Motor neuron (in vitro differentiated cells): ENCODE results near the gene KCNQ1. TPM values are rescaled to one million over a fixed set of nuclear protein-coding genes. Genes with fewer than 3 reads are reported as not detected.
A peak's percentile ranks its signal among the peaks of the same experiment; 100 is the strongest.

Experiments
- ATAC-seq, 8 experiments: fragments of 200-7000 bp; cut with Tn5 transposase; replicated peaks in 6 of 8; 2 replicates each; pipeline ENCODE4 v1.8.0; 2021; ENCODE audit warnings: mild to moderate bottlenecking in 8 of 8, moderate library complexity in 8 of 8
- H3K27ac ChIP-seq, 2 donors: fragments of 250-450 bp; sonication (Bioruptor Pico); 2 replicates each; pipeline ENCODE4 v1.9.0; 2021; ENCODE audit warnings: antibody characterized with exemption in 2 of 2, mild to moderate bottlenecking in 2 of 2, moderate library complexity in 1 of 2
- H3K4me1 ChIP-seq, 2 donors: fragments of 250-450 bp; sonication (Bioruptor Pico); replicated peaks in 1 of 2; 2 replicates each; pipeline ENCODE4 v1.6.1; 2021; ENCODE audit warnings: antibody characterized with exemption in 2 of 2, mild to moderate bottlenecking in 2 of 2, moderate library complexity in 1 of 2
- H3K4me3 ChIP-seq, 5 donors: fragments of 250-450 bp; sonication (Bioruptor Pico); 2 replicates each; pipeline ENCODE4 v1.9.0; 2021; ENCODE audit warnings: antibody characterized with exemption in 5 of 5, mild to moderate bottlenecking in 5 of 5, moderate library complexity in 4 of 5
- WGBS, 10 experiments: fragments of 450-650 bp; shearing (Covaris generic); methylation state at CpG; one replicate each; pipeline ENCODE4 v1.0.0; 2022; 5-methylcytosine and 5-hydroxymethylcytosine counted together
- in situ Hi-C, 9 experiments: fragments of 400-800 bp; cut with MboI; loops; one replicate each; pipeline ENCODE4 v1.15.0; 2021; ENCODE audit warnings: low sequenced_read_pairs in 9 of 9, low pct_unique_long_range_greater_than_20kb in 2 of 9; ENCODE audit not compliant: unreplicated experiment in 9 of 9
- total RNA-seq, 8 experiments: library from RNA; unstranded; fragments of 300-600 nt; gene quantifications; 2 replicates each; pipeline versions ENCODE4 v1.2.3 to v1.2.4, GENCODE V29; 2022

The KCNQ1 gene
- total RNA-seq, 8 experiments from 2014 or later: 0.04 to 0.66 (median 0.20) TPM; not detected in 2

GRCh38 chr11:2798951-2799761 lies 354.3 kb downstream of the KCNQ1 start:
- H3K4me3 ChIP-seq: no peak overlapping the region
- in situ Hi-C loops: no loop called here
- 50 to 93% (median 83%) methylated on average over 1 to 8 of the region's 17 CpGs; no CpG with 5 or more reads in 1 of the 10 experiments for WGBS, 10 experiments
- no peak overlapping the region for H3K27ac ChIP-seq
- ATAC-seq: no peak
- H3K4me1 ChIP-seq: peaks cover 6 to 17% of the 10 kb centered on the region in 2 donors

- Histone ChIP-seq H3K4me3 (no peak overlapping the region), H3K27ac (no peak overlapping the region), H3K4me1 (peaks cover 11 to 21% of the 10 kb centered on the region in 2 donors)
- ATAC-seq: peak in 1 of 8 experiments; percentile 20
- in situ Hi-C loops: no loop called here
- 58 to 90% (median 76%) methylated on average over 2 to 7 of the region's 15 CpGs; no CpG with 5 or more reads in 5 of the 10 experiments for WGBS, 10 experiments
Observed at GRCh38 chr11:2799881-2800654, 355.3 kb downstream of the KCNQ1 start.

- no peak overlapping the region for H3K4me3 ChIP-seq
- H3K4me1 ChIP-seq: peaks cover 18 to 24% of the 10 kb centered on the region in 2 donors
- in situ Hi-C loops: no loop called here
- ATAC-seq: peak in 2 of 8 experiments; percentile 20 to 48
- WGBS, 10 experiments: 75 to 100% (median 92%) methylated on average over 1 to 10 of the region's 12 CpGs; no CpG with 5 or more reads in 1 of the 10 experiments
- H3K27ac ChIP-seq: no peak overlapping the region
Observed at GRCh38 chr11:2800655-2801531, 356.1 kb downstream of the KCNQ1 start.

GRCh38 chr11:2801711-2802388 lies 357.0 kb downstream of the KCNQ1 start:
- in situ Hi-C loops: no loop called here
- no peak for ATAC-seq
- no peak overlapping the region for H3K4me3 ChIP-seq
- no peak overlapping the region for H3K27ac ChIP-seq
- peaks cover 27 to 33% of the 10 kb centered on the region in 2 donors for H3K4me1 ChIP-seq
- WGBS, 10 experiments: 67 to 100% (median 93%) methylated on average over 1 to 4 of the region's 22 CpGs; no CpG with 5 or more reads in 6 of the 10 experiments

GRCh38 chr11:2802389-2803185 lies 357.8 kb downstream of the KCNQ1 start:
- Histone ChIP-seq H3K4me1 (peaks cover 35 to 41% of the 10 kb centered on the region in 2 donors), H3K27ac (no peak overlapping the region), H3K4me3 (no peak overlapping the region)
- no peak for ATAC-seq
- in situ Hi-C loops: no loop called here
- WGBS, 10 experiments: 50 to 95% (median 92%) methylated on average over 1 to 5 of the region's 18 CpGs; no CpG with 5 or more reads in 7 of the 10 experiments

- WGBS, 10 experiments: 69 to 100% (median 85%) methylated on average over 2 to 7 of the region's 20 CpGs; no CpG with 5 or more reads in 7 of the 10 experiments
- in situ Hi-C loops: no loop called here
- Histone ChIP-seq H3K27ac (no peak overlapping the region), H3K4me1 (peaks cover 43 to 49% of the 10 kb centered on the region in 2 donors), H3K4me3 (no peak overlapping the region)
- ATAC-seq: no peak
Observed at GRCh38 chr11:2803186-2804091, 358.6 kb downstream of the KCNQ1 start.

DNA sequence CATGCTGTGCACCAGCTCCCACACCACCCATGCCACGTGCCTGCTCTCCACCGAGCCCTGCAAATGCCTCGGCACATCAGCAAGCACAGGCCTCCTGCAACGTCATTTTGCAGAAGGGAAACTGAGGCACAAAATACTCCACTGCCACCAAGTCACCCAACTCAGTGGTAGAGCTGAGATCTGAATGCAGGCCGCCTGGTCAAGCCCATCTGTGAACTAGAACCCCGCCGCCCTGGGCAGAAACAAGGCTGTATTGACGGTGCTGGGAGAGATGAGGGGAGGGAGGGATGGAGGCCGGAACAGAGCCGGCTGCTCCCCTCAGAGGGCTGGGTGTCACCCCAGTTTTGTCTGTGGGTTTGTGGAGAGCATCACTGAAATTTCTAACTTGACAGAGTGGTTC lies 359.4 kb downstream of the KCNQ1 start:
- WGBS, 10 experiments: 50 to 100% (median 97%) methylated on average over 1 to 6 of the region's 10 CpGs; no CpG with 5 or more reads in 4 of the 10 experiments
- Histone ChIP-seq H3K4me1 (peaks cover 46 to 55% of the 10 kb centered on the region in 2 donors), H3K4me3 (no peak overlapping the region), H3K27ac (no peak overlapping the region)
- ATAC-seq: no peak
- in situ Hi-C loops: no loop called here

GRCh38 chr11:2804701-2805387 lies 360.0 kb downstream of the KCNQ1 start:
- WGBS, 10 experiments: 32 to 85% (median 71%) methylated on average over 2 to 10 of the region's 19 CpGs; no CpG with 5 or more reads in 2 of the 10 experiments
- Histone ChIP-seq H3K4me3 (no peak overlapping the region), H3K27ac (peak overlapping the region in 1 of 2 donors; percentile 9), H3K4me1 (peaks cover 46 to 61% of the 10 kb centered on the region in 2 donors)
- ATAC-seq: peak in 1 of 8 experiments; percentile 2
- in situ Hi-C loops: no loop called here

DNA sequence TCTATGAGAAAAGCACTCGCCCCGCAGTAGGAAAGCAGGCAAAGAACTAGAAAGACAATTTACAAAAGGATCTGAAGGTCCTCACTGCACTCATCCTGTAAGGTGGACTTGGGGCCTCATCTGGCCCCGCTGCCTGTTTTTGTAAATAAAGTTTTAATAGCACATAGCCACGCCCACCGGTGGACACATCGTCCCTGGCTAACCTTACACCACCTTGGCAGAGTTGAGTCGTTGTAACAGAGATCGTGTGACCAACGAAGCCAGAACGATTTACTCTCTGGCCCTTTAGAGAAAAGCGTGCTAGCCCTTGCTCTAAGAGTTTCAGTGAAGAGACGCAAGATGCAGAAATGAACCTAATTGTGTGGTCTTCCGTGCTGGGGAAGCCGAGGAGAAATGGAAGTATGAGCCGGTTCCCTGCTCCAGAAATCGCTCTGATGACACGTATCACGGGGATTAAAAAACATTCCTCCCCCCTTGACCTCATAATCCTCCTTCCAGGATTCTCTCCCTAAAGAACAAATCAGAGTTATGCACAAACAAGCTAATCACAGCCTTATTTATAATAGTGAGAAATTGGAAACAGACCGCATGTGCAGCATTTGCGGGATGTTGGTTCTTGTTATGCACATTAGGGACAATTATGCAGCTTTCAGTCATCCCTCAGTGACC lies 360.7 kb downstream of the KCNQ1 start:
- Histone ChIP-seq H3K27ac (no peak overlapping the region), H3K4me1 (peaks cover 46 to 61% of the 10 kb centered on the region in 2 donors), H3K4me3 (no peak overlapping the region)
- peak in 1 of 8 experiments; percentile 42 for ATAC-seq
- WGBS, 10 experiments: 21 to 96% (median 74%) methylated on average over 2 to 17 of the region's 20 CpGs; no CpG with 5 or more reads in 1 of the 10 experiments
- in situ Hi-C loops: no loop called here
